HL-60 (cell line): ENCODE measurements around the gene GTF3C1.

ENCODE experiments used
- GABPA ChIP-seq: IDR thresholded peaks from 2 replicates; pipeline ENCODE4 v1.6.1; 2012; ENCODE audit warnings: low read depth
- POLR2AphosphoS5 ChIP-seq: IDR thresholded peaks from 2 replicates; pipeline ENCODE4 v1.6.1; 2012; ENCODE audit warnings: low read depth
- TF ChIP-seq, protein P1 (sequence below): IDR thresholded peaks from one replicate; pipeline ENCODE4 v1.5.1; 2011; ENCODE audit warnings: low read length, control low read depth, inconsistent platforms; ENCODE audit not compliant: insufficient read depth
- TF ChIP-seq, protein P2 (sequence below): IDR thresholded peaks from 2 replicates; pipeline ENCODE4 v1.6.1; 2012; ENCODE audit warnings: low read depth; ENCODE audit not compliant: insufficient replicate concordance

DNA sequence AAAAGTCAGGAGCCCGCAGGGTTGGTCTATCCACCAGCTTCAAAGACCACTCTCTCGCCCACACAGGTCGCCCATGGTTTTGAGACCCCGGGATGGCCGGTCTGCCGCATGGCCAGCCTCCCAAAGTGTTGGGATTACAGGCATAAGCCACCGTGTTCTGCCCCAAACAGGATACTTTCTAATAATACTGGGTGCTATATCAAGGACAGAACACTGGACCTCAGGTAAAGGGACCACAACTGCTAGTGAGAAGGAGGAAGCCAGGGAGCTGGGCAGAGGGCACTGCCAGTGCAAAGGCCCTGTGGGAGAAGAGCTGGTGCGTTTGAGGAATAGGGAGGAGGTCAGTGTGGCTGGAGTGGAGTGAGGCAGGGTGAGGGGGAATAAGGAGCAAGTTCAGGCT is 113.6 kb downstream of the GTF3C1 start:
- TF ChIP-seq, protein P1, sequence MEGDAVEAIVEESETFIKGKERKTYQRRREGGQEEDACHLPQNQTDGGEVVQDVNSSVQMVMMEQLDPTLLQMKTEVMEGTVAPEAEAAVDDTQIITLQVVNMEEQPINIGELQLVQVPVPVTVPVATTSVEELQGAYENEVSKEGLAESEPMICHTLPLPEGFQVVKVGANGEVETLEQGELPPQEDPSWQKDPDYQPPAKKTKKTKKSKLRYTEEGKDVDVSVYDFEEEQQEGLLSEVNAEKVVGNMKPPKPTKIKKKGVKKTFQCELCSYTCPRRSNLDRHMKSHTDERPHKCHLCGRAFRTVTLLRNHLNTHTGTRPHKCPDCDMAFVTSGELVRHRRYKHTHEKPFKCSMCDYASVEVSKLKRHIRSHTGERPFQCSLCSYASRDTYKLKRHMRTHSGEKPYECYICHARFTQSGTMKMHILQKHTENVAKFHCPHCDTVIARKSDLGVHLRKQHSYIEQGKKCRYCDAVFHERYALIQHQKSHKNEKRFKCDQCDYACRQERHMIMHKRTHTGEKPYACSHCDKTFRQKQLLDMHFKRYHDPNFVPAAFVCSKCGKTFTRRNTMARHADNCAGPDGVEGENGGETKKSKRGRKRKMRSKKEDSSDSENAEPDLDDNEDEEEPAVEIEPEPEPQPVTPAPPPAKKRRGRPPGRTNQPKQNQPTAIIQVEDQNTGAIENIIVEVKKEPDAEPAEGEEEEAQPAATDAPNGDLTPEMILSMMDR, result no peak
- TF ChIP-seq POLR2AphosphoS5, result no peak
- TF ChIP-seq, protein P2, sequence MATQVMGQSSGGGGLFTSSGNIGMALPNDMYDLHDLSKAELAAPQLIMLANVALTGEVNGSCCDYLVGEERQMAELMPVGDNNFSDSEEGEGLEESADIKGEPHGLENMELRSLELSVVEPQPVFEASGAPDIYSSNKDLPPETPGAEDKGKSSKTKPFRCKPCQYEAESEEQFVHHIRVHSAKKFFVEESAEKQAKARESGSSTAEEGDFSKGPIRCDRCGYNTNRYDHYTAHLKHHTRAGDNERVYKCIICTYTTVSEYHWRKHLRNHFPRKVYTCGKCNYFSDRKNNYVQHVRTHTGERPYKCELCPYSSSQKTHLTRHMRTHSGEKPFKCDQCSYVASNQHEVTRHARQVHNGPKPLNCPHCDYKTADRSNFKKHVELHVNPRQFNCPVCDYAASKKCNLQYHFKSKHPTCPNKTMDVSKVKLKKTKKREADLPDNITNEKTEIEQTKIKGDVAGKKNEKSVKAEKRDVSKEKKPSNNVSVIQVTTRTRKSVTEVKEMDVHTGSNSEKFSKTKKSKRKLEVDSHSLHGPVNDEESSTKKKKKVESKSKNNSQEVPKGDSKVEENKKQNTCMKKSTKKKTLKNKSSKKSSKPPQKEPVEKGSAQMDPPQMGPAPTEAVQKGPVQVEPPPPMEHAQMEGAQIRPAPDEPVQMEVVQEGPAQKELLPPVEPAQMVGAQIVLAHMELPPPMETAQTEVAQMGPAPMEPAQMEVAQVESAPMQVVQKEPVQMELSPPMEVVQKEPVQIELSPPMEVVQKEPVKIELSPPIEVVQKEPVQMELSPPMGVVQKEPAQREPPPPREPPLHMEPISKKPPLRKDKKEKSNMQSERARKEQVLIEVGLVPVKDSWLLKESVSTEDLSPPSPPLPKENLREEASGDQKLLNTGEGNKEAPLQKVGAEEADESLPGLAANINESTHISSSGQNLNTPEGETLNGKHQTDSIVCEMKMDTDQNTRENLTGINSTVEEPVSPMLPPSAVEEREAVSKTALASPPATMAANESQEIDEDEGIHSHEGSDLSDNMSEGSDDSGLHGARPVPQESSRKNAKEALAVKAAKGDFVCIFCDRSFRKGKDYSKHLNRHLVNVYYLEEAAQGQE, result no peak
- no peak for TF ChIP-seq GABPA
